ENCODE data around the gene COL11A2.

Gene COL11A2

DNA sequence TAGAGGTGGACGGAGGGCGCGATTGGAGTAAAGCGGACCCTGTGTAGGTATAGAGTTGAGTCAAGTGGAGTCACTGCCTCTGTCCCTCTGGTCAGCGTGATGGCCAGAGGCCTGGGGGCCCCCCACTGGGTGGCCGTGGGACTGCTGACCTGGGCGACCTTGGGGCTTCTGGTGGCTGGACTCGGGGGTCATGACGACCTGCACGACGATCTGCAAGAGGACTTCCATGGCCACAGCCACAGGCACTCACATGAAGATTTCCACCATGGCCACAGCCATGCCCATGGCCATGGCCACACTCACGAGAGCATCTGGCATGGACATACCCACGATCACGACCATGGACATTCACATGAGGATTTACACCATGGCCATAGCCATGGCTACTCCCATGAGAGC is 8.9 kb upstream of the COL11A2 start:
- Mint-ChIP-seq H3K4me1 (peaks cover 85% of the 10 kb centered on the region), H3K4me3 (peak overlapping the region; percentile 98), H3K27ac (peak overlapping the region; percentile 99 to 100), H3K9me3 (no peaks in the 10 kb centered on the region), H3K27me3 (no peaks in the 10 kb centered on the region)
- no peak for ATAC-seq
- no peak for DNase-seq

DNA sequence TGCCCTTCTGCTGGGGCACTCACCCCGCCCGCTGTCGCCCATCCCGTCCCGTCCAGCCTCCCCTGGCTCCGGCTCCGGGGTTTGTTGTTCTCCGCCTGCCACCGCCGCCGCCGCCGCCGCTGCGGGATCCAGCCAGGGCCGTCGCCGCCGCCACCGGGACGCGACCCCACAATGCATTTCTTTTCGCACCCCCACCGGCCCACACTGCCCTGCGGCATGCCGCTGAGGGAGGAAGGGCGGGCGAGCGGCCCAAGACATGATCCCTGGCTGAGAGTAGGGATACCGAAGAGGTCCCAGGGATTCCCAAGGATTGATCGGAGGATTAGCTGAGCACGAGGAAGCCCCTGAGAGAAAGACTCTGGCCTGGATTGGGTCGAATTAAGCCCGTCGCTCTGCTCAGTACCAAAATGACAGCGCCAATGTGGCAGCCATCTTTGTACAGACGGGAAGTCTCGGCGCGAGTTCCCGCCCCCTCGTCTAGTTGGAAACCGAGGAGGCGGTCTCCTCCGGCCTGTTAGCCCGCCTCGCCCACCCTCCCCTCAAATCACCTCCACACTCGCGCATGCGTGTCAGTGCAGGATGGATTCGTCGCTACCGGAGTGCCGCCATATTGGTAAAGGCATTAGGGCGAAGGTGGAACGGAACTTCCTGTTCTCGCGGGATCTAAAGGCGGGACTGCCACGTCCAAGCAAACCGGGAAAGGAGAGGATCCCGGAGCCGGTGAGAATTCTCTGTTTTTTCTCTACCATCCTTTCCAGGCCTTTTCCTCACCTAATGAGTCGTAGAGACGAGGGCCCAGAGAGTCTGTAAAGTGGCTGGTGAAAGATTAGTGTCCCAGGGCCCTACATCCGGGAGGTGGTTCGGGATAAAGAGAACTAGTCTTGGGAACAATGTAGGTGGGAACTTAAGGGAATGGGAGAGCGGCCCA is 8.2 kb upstream of the COL11A2 start, which contains the start of the genes RXRB and SLC39A7:
Gene RXRB, minus strand, starts transcription at position 447 of the 928 bp plus-strand sequence. Its CDS starts 189 bp downstream, at position 258.
Gene SLC39A7, plus strand, starts transcription at position 649 of the 928 bp plus-strand sequence. CDS start 379 bp downstream, outside the sequence.
- Mint-ChIP-seq H3K27ac (peak within 1 kb of the TSS; percentile 99 to 100), H3K4me1 (peaks cover 80% of the 10 kb centered on the region), H3K27me3 (no peaks in the 10 kb centered on the region), H3K9me3 (no peaks in the 10 kb centered on the region), H3K4me3 (peak within 1 kb of the TSS; percentile 98)
- DNase-seq (peak; percentile 95 to 98), ATAC-seq (peak; percentile 59)

DNA sequence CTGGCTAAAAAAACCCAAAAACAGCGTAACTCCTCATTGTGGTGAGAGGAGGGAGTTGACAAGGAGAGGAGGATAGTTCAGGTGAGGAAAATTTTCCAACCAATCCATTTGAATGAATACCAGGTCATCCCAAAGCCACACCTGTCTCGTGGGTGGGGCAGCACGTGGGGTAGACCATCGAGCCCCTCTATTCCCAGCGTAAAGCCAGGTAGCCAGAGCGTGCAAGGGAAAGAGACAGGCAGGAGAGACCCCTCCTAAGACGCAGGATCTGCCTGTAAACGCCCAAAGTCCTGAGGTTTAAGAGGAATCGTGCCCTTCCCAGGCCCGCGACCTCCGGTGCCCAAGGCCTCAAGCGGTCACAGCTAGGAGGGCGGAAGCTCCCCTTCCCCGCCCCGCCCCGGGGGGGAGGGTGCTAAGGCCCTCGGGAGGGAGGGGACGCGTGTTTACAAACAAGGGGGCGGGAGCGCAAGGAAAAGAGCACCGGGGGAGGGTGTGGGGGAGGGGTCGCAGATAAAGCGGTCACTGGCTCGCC is 7.5 kb upstream of the COL11A2 start:
- ATAC-seq (peak; percentile 60), DNase-seq (peak in 1 of 2 donors; percentile 77)
- peak overlapping the region; percentile 98 for H3K4me3 Mint-ChIP-seq
- H3K27me3 Mint-ChIP-seq: no peaks in the 10 kb centered on the region
- H3K4me1 Mint-ChIP-seq: peaks cover 72% of the 10 kb centered on the region
- H3K9me3 Mint-ChIP-seq: no peaks in the 10 kb centered on the region
- peak overlapping the region; percentile 93 for H3K27ac Mint-ChIP-seq

DNA sequence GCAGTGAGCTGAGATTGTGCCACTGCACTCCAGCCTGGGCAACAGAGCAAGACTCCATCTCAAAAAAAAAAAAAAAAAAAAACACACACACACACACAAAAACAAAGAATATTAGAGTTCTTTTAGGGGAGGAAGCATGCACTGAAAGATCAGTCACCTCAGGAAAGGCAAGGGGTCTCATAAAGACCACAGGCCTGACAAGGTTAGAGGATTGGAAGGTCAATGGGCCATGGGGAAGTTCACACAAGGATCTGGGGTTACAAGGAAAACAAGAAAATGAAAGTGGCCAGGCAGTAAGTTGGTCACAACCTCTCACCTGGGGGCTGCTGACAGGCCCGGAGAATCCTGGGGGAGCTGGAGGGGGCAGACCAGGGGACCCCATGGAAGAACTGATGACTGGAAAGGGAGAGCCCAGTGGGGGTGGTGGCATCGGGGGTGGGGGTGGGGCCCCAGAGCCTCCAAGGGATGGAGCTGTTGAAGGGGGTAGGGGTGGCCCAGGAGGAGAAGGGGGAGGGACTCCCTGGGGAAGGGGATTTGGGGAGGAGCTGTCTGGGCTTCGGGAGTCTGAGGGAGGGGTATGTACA is 6.7 kb upstream of the COL11A2 start:
- Mint-ChIP-seq H3K9me3 (no peaks in the 10 kb centered on the region), H3K4me1 (peaks cover 70% of the 10 kb centered on the region), H3K4me3 (peak overlapping the region; percentile 98), H3K27me3 (no peaks in the 10 kb centered on the region), H3K27ac (peak overlapping the region; percentile 85 to 93)
- no peak for DNase-seq
- ATAC-seq: no peak

DNA sequence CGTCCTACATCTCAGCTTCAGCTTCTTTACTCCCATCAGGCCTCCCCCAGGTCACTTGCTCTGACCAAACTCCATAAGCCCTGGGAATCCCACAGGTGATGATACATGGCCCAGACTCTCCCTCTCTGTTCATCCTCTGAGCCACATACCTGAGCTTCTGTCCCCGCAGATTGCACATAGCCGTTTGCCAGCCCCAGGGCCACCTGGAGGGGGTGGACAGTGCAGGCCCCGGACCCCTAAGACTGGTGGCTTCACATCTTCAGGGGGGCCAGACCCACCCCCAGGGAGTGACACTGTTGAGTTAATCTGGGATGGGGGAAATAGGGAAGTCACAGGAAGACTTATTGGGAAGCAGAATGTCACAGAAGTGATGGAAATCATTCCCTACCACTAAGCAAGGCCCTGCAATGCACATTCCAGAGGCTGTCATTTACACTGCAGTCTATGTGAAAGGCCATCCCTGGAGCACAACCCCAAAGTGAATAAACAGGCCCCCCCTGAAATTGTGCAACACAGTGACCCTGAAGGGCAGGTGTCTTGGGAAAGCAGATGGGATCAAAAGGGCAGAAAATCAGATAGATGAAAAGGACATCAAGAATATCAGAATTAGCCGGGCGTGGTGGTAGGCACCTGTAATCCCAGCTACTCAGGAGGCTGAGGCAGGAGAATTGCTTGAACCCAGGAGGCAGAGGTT is 6.0 kb upstream of the COL11A2 start:
- Mint-ChIP-seq H3K9me3 (no peaks in the 10 kb centered on the region), H3K27me3 (no peaks in the 10 kb centered on the region), H3K27ac (peak overlapping the region; percentile 80 to 85), H3K4me3 (peak overlapping the region; percentile 98), H3K4me1 (peaks cover 70% of the 10 kb centered on the region)
- ATAC-seq (no peak), DNase-seq (no peak)

DNA sequence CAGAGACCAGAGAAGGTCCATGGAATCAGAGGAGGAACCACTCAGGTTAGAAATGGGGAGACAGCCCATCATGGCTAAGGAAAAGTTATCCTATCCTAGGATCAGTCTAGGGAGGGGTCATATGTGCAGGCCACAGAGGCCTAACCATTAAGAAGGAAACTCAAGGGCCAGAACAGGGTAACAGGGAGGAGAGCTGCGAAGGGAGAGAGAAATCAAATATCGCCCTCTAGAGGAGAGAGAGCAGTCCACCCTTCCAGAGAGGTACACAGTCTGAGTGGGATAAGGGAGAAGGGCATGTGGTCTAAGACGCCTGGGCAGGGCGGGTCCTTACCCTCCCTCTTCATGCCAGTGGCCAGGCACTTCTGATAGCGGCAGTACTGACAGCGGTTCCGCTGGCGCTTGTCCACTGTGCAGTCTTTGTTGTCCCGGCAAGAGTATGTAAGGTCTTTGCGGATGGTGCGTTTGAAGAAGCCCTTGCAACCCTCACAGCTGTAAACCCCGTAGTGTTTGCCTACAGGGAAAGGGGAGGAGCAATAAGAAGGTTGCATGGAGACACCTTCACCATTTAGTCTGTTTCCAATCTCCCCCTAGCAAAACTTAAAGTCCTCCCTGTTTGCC is 5.3 kb upstream of the COL11A2 start:
- Mint-ChIP-seq H3K4me1 (peaks cover 70% of the 10 kb centered on the region), H3K27me3 (no peaks in the 10 kb centered on the region), H3K27ac (no peak overlapping the region), H3K9me3 (no peaks in the 10 kb centered on the region), H3K4me3 (peak overlapping the region in 1 of 2 donors; percentile 19)
- DNase-seq: peak; percentile 50 to 52
- peak; percentile 60 for ATAC-seq

DNA sequence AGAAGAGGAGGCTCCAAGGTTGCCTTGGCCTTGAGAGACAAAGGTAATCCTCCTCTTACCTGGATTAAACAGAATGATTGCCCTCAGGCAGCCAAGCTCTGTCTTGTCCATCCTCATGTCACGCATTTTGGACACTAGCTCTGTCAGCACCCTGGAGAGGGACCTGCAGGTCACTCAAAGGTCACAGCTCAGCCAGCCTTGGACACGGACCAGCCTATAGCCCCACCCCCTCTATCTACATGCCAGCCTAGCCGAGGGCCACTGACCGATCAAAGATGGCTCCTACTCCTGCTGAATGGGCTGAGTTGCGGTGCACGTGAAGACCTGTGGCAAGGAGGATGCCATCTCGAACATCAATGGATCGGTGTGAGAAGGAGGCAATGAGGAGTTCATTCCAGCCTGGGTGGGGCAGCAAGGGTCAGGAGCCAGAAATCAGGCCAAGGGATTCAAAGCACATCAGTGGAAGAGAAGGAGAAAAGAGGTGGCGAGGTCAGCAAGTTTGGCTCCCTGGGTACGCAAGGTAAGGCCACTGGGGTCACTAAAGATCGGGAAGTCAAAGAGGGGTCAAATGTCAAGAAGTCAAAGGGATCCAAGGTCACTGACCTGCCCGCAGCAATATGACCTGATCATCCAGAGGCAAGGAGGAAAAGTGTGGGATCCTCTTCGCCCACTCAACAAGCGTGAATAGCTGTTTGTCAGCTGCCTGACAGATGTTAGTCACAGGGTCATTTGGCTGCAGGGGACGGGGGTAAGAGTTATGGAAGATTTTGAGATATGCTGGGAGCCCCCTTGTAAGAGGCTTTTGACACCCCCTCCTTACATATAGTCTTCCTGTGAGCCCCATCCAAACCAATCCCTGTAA is 3.3 kb upstream of the COL11A2 start:
- ATAC-seq: no peak
- Mint-ChIP-seq H3K4me1 (peaks cover 60% of the 10 kb centered on the region), H3K27me3 (peaks cover 17% of the 10 kb centered on the region)

DNA sequence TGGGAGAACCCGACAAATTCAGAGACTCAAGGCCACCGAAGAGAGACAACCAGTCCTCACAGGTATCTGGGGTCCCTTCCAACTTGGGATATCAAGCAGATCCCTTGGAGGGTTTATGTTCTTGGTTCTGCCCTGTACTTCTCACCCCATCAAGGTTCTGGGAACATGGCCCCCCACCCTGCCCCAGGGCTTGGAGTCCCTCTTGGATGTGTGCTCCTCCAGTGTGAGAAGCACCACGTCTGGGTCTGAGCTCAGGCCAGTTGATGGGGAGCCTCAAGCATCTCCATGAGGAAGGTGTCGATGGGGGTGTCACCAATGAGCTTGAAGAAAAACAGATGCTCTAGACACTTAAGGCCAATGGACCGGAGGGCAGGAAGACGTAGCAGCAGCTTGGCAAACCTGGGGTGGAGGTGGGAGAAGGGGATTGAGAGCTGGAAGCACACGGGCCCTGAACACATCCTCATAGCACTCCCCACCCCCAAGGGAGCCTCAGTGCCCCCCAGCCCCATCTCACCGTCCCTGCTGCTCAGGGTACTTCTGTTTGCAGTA is 2.2 kb upstream of the COL11A2 start:
- Mint-ChIP-seq H3K4me1 (peaks cover 60% of the 10 kb centered on the region), H3K9me3 (no peaks in the 10 kb centered on the region), H3K4me3 (no peak overlapping the region), H3K27me3 (peaks cover 18% of the 10 kb centered on the region), H3K27ac (no peak overlapping the region)
- DNase-seq (no peak), ATAC-seq (no peak)

More for the DNA sequence above, 3.3 kb upstream of the COL11A2 start:
- no peak for DNase-seq
- Mint-ChIP-seq H3K27ac (no peak overlapping the region), H3K4me3 (no peak overlapping the region), H3K9me3 (no peaks in the 10 kb centered on the region)

DNA sequence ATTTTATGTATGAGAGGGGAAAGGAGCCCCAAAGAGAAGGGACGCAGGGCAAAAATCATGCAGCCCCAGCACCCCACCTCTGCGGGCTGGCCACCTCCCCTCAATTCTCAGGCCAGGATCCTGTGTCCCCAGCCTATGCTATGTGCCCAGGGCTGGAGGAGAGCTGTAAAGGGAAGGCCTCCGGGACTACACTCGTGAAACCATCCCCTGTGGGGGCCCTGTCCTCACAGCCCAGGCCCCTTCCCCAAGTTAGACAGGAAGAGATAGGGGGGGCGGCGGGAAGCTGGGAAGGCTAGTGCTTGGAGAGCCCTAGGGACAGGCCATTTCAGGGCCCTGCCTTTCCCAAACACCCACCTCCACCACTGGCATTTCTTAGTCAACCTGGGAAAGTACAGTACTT is 1.4 kb upstream of the COL11A2 start:
- peak overlapping the region; percentile 45 to 60 for H3K4me3 Mint-ChIP-seq
- peaks cover 51% of the 10 kb centered on the region for H3K4me1 Mint-ChIP-seq
- H3K27me3 Mint-ChIP-seq: peaks cover 18% of the 10 kb centered on the region
- H3K27ac Mint-ChIP-seq: peak overlapping the region in 1 of 2 donors; percentile 24
- no peaks in the 10 kb centered on the region for H3K9me3 Mint-ChIP-seq
- DNase-seq (no peak), ATAC-seq (no peak)

DNA sequence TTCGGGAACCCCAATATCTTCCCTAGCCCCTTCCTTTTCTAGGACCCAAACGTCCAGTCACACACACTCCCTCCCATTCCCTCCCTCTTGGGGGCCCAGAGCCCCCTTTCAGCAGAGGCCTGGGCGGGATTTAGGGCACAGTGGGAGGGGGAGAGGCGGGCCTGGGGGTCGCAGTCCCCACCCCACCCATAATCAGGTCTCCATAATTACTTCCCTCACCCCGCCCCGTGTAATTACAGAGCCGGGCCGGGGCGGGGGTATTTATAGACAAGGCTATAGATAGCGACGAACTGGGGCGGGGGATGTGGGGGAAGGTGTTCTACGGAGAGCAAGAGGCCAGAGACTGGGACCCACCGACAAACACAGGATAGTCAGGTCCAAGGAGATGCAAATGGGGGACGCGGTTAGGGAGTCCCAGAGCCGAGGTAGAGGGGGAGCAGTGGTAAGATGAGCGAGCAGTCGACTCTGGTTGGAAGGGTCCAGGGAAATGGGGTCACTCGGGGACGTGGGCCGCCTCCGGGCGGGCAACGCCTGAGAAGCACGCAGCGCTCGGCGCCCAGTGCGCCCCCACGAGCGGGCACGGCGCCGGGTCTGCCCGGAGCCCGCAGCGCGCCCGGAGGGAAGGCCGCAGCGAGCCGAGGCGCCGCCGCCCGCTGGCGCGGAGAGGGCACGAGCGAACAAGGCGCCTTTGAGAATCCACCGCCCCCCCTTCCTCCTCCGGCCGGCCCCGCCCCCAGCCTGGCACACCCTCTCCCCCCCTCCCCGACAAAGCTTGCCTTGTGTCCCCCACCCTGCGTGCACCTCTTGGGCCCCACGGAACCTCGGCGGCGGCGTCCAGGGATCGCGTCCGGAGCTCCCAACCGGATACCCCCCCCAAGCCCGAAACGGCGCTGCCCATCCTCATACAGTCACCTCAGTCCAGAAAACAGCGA is 670 bp upstream of the COL11A2 start:
- ATAC-seq: peak; percentile 41
- H3K4me1 Mint-ChIP-seq: peaks cover 44% of the 10 kb centered on the region
- H3K4me3 Mint-ChIP-seq: peak overlapping the region; percentile 73 to 81
- H3K9me3 Mint-ChIP-seq: no peaks in the 10 kb centered on the region
- DNase-seq: no peak
- peak overlapping the region in 1 of 2 donors; percentile 71 for H3K27ac Mint-ChIP-seq
- peaks cover 18% of the 10 kb centered on the region for H3K27me3 Mint-ChIP-seq

DNA sequence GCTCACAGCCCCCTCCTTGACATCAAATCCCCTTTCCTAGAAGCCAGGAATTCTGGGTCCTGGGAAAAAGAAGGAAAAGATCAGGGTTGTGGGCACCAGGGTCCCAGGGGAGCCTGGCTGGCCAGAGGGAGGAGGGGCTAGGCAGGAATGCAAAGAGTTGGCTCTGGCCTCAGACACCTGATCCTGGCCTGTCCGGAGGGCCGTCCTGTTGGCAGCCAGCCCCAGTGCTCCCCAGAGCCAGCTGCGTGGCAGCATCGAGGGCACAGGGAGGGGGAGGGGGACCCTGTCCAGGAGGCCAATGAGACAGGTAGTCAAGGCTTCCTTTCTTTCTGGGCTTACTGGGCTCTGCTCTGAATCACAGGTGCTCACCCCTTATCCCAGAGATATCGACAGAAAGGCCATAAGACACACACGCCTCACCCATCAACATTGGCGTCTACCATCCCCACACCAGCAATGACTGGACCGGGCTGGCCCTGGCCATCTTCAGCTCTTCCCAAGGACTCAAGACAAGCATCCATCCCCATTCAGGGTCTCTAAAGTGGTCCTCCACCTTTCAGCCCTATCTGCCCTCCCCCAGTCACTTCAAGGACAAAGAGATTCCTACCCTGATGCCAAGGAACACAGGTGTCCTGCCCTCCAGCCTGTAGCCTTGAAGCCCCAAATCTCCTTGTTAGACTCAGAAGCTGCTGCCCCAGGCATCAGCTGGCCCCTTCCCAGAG is 723 bp downstream of the COL11A2 start:
- no peak for ATAC-seq
- H3K27me3 Mint-ChIP-seq: peaks cover 22% of the 10 kb centered on the region
- H3K4me3 Mint-ChIP-seq: peak overlapping the region in 1 of 2 donors; percentile 65
- no peaks in the 10 kb centered on the region for H3K9me3 Mint-ChIP-seq
- peak overlapping the region in 1 of 2 donors; percentile 23 for H3K27ac Mint-ChIP-seq
- H3K4me1 Mint-ChIP-seq: peaks cover 32% of the 10 kb centered on the region
- no peak for DNase-seq

DNA sequence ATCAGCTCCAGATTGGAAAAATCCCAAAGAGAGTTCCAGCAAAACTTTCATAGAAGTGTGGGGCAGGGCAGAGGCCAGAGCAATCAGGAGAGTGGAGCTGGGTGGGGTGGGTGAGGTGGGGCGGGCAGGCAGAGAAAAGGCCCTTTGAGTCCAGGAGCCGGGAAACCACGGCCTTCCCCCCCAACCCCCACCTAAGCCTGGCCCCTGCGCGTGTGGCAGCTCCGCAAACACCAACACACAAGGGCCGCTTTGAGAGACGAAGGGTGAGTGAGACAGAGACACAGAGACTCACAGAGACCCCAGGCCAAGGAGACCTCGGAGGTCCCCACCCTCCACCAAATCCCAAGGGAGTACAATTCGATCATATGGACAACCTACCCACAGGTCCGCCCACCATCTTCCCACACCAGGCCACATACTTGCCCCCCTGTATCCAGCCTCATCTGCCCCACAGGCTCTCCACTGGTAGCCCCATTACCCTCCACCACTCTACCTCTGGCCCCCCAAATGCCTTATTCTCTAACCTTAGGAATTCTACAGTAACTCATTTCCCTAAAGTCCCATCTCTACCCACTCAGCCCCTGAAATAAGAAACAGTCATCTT is 1.7 kb downstream of the COL11A2 start:
- ATAC-seq (no peak), DNase-seq (no peak)
- Mint-ChIP-seq H3K4me3 (no peak overlapping the region), H3K27me3 (peaks cover 26% of the 10 kb centered on the region), H3K9me3 (no peaks in the 10 kb centered on the region), H3K27ac (peak overlapping the region in 1 of 2 donors; percentile 6), H3K4me1 (peaks cover 27% of the 10 kb centered on the region)
